ENCODE measurements around the gene SUCLG2.

Gene SUCLG2

GRCh38 chr3:67384016-67384415, 270.4 kb downstream of the SUCLG2 start:
- DNase-seq (ENCODE audit: low read depth), result no peak

GRCh38 chr3:67383379-67383778, 271.0 kb downstream of the SUCLG2 start:
- no peak for DNase-seq (ENCODE audit: low read depth)

- no peak for DNase-seq (ENCODE audit: low read depth)
Measured at GRCh38 chr3:67382536-67382935, 271.9 kb downstream of the SUCLG2 start.

- DNase-seq (ENCODE audit: low read depth), result no peak
Measured at GRCh38 chr3:67381667-67382272, 272.6 kb downstream of the SUCLG2 start.

GRCh38 chr3:67380118-67380517, 274.3 kb downstream of the SUCLG2 start:
- DNase-seq (ENCODE audit: low read depth), result no peak

GRCh38 chr3:67377299-67377698, 277.1 kb downstream of the SUCLG2 start:
- no peak for DNase-seq (ENCODE audit: low read depth)

GRCh38 chr3:67376416-67376815, 278.0 kb downstream of the SUCLG2 start:
- no peak for DNase-seq (ENCODE audit: low read depth)

- DNase-seq (ENCODE audit: low read depth), result no peak
Measured at GRCh38 chr3:67375976-67376375, 278.4 kb downstream of the SUCLG2 start.

- DNase-seq (ENCODE audit: low read depth), result no peak
Measured at GRCh38 chr3:67362686-67363085, 291.7 kb downstream of the SUCLG2 start.

- DNase-seq (ENCODE audit: low read depth), result no peak
Measured at GRCh38 chr3:67361770-67362169, 292.6 kb downstream of the SUCLG2 start.

- no peak for DNase-seq (ENCODE audit: low read depth)
Measured at GRCh38 chr3:67361323-67361722, 293.1 kb downstream of the SUCLG2 start.

- no peak for DNase-seq (ENCODE audit: low read depth)
Measured at GRCh38 chr3:67357610-67358458, 296.6 kb downstream of the SUCLG2 start.

- no peak for DNase-seq (ENCODE audit: low read depth)
Measured at GRCh38 chr3:67349551-67350174, 304.7 kb downstream of the SUCLG2 start.

- DNase-seq (ENCODE audit: low read depth), result no peak
Measured at GRCh38 chr3:67346081-67346480, 308.3 kb downstream of the SUCLG2 start.

- DNase-seq (ENCODE audit: low read depth), result no peak
Measured at GRCh38 chr3:67335813-67336212, 318.6 kb downstream of the SUCLG2 start.

GRCh38 chr3:67334588-67334987, 319.8 kb downstream of the SUCLG2 start:
- DNase-seq (ENCODE audit: low read depth), result no peak

- no peak for DNase-seq (ENCODE audit: low read depth)
Measured at GRCh38 chr3:67329358-67329757, 325.1 kb downstream of the SUCLG2 start.

GRCh38 chr3:67327582-67327981, 326.8 kb downstream of the SUCLG2 start:
- no peak for DNase-seq (ENCODE audit: low read depth)

- no peak for DNase-seq (ENCODE audit: low read depth)
Measured at GRCh38 chr3:67325231-67325630, 329.2 kb downstream of the SUCLG2 start.
